ENCODE results near the gene NHERF1. TPM values are rescaled to one million over a fixed set of nuclear protein-coding genes. Genes with fewer than 3 reads are reported as not detected.
A peak's percentile ranks its signal among the peaks of the same experiment; 100 is the strongest.

The NHERF1 gene
- total and polyA plus RNA-seq, 9 of the 15 experiments (the other 6 are each of a cell fraction or from before 2014, with no cell fraction given): 11.4 to 79.9 (median 36.9) TPM

GRCh38 chr17:74754832-74755231, 6.4 kb downstream of the NHERF1 start (continued):
- TF ChIP-seq CC2D1A (IDR thresholded peaks at IDR 0.05) (no peak), GABPA (tag; conservative IDR thresholded peaks at IDR 0.05; ENCODE audit: low read depth) (no peak), ZNF140 (CRISPR knock-in tag; IDR thresholded peaks at IDR 0.05) (no peak), TGIF2 (CRISPR knock-in tag; IDR thresholded peaks at IDR 0.05) (no peak), HDAC2 (IDR thresholded peaks at IDR 0.05) (peak; percentile 48; the same call in 1 of the 2 replicates), REST (IDR thresholded peaks at IDR 0.05; ENCODE audit: borderline replicate concordance) (no peak), REST (CRISPR knock-in tag; IDR thresholded peaks at IDR 0.05; ENCODE audit: low read depth) (no peak), HIVEP1 (CRISPR knock-in tag; IDR thresholded peaks at IDR 0.05) (no peak), BCOR (IDR thresholded peaks at IDR 0.05) (peak; percentile 90), ZKSCAN1 (IDR thresholded peaks at IDR 0.05; ENCODE audit: low read depth, low read length) (no peak), ZNF354B (CRISPR knock-in tag; IDR thresholded peaks at IDR 0.05) (no peak), U2AF1 (optimal IDR thresholded peaks at IDR 0.05; ENCODE audit: low read depth, low read length) (no peak), RNF2 (IDR thresholded peaks at IDR 0.05) (no peak), BRD4 (IDR thresholded peaks at IDR 0.05) (no peak), ZFX (CRISPR knock-in tag; IDR thresholded peaks at IDR 0.05) (no peak), MITF (IDR thresholded peaks at IDR 0.05) (no peak), PHB (CRISPR knock-in tag; IDR thresholded peaks at IDR 0.05) (no peak), HINFP (tag; conservative IDR thresholded peaks at IDR 0.05; ENCODE audit: low read depth) (no peak), ZNF785 (CRISPR knock-in tag; IDR thresholded peaks at IDR 0.05) (no peak), KLF13 (tag; IDR thresholded peaks at IDR 0.05; ENCODE audit: borderline replicate concordance, low read depth) (no peak), IRF9 (tag; IDR thresholded peaks at IDR 0.05) (no peak)
